Activated CD4-positive, alpha-beta T cell treated with anti-CD3 and anti-CD28 coated beads, Interleukin-2, amount 10 ng/mL, durations not matched to agents 7 days and 5 days (primary cell): ENCODE results near the gene SLC13A5. TPM values are rescaled to one million over a fixed set of nuclear protein-coding genes. Genes with fewer than 3 reads are reported as not detected.

Source experiments
- CTCF ChIA-PET: fragments of 350-600 bp; sonication (Branson Sonifier 250); formaldehyde crosslinking; loops from one replicate; lab custom pipeline; 2021; ENCODE audit warnings: antibody characterized with exemption; lab: Charles Lee
- POLR2A ChIA-PET: fragments of 350-600 bp; sonication (Branson Sonifier 250); formaldehyde crosslinking; loops from one replicate; lab custom pipeline; 2021; ENCODE audit warnings: antibody characterized with exemption; lab: Charles Lee
- DNase-seq: peaks from one replicate; pipeline ENCODE4 v3.0.0-alpha.2; 2020
- H3K27ac Mint-ChIP-seq: one replicate; pipeline ENCODE4 v1.8.0; 2021; ENCODE audit warnings: mild to moderate bottlenecking, moderate library complexity, mixed read lengths
- H3K27me3 Mint-ChIP-seq: one replicate; pipeline ENCODE4 v1.8.0; 2021; ENCODE audit warnings: mixed read lengths
- H3K36me3 Mint-ChIP-seq: one replicate; pipeline ENCODE4 v1.8.0; 2021; ENCODE audit warnings: low read depth, mixed read lengths
- H3K4me1 Mint-ChIP-seq: one replicate; pipeline ENCODE4 v1.8.0; 2021; ENCODE audit warnings: mixed read lengths
- H3K4me3 Mint-ChIP-seq: one replicate; pipeline ENCODE4 v1.8.0; 2021; ENCODE audit warnings: mild to moderate bottlenecking, moderate library complexity, mixed read lengths
- H3K9me3 Mint-ChIP-seq: one replicate; pipeline ENCODE4 v1.8.0; 2021; ENCODE audit warnings: mixed read lengths
- total RNA-seq, 2 experiments: library from RNA; stranded (reverse); gene quantifications; one replicate each; pipeline ENCODE4 v1.2.3, GENCODE V29; 2021

SLC13A5 gene
- total RNA-seq, 2 experiments from 2014 or later, result not detected

GRCh38 chr17:6651919-6652452, 61.2 kb downstream of the SLC13A5 start:
- Mint-ChIP-seq H3K36me3 (peaks cover 28% of the 10 kb centered on the region), H3K27me3 (peaks cover 3% of the 10 kb centered on the region), H3K27ac (peak overlapping the region; percentile 67), H3K4me3 (peak overlapping the region; percentile 61), H3K4me1 (peaks cover 62% of the 10 kb centered on the region), H3K9me3 (no peaks in the 10 kb centered on the region)
- CTCF ChIA-PET, result interaction anchor here (1.3 kb wide), 1 partner anchor 14 kb away, joined by 4 read pairs; no protein-coding TSS in a partner anchor
- DNase-seq, result peak; percentile 40
- POLR2A ChIA-PET, result interaction anchor here (1.0 kb wide), 1 partner anchor 10 kb away, joined by 6 read pairs; no protein-coding TSS in a partner anchor

GRCh38 chr17:6651354-6651918, 61.7 kb downstream of the SLC13A5 start, which contains the start of the genes C17orf100 and MED31:
Gene C17orf100 (plus strand): TSS chr17:6651762. CDS start chr17:6651914, 152 bp downstream.
Gene MED31 (minus strand): TSS chr17:6651605. CDS start chr17:6651528, 77 bp downstream.
- peaks cover 3% of the 10 kb centered on the region for H3K27me3 Mint-ChIP-seq
- peaks cover 63% of the 10 kb centered on the region for H3K4me1 Mint-ChIP-seq
- ChIA-PET CTCF (interaction anchor here (0.6 to 1.3 kb wide), 3 partner anchors 12 to 181 kb away, joined by 3 to 4 read pairs (median 4); a partner anchor contains a TSS), POLR2A (interaction anchor here (1.0 kb wide), 1 partner anchor 9 kb away, joined by 6 read pairs; no protein-coding TSS in a partner anchor)
- H3K27ac Mint-ChIP-seq, result peak within 1 kb of the TSS; percentile 98
- peak within 1 kb of the TSS; percentile 91 for H3K4me3 Mint-ChIP-seq
- DNase-seq, result peak; percentile 96
- H3K9me3 Mint-ChIP-seq, result no peaks in the 10 kb centered on the region
- H3K36me3 Mint-ChIP-seq, result peaks cover 29% of the 10 kb centered on the region

- Mint-ChIP-seq H3K4me3 (no peak overlapping the region), H3K27me3 (no peaks in the 10 kb centered on the region), H3K27ac (no peak overlapping the region), H3K9me3 (no peaks in the 10 kb centered on the region), H3K36me3 (peaks cover 38% of the 10 kb centered on the region), H3K4me1 (peaks cover 67% of the 10 kb centered on the region)
- peak; percentile 25 for DNase-seq
- ChIA-PET POLR2A (no interaction called here), CTCF (interaction anchor here (0.6 to 0.9 kb wide), 2 partner anchors 11 to 173 kb away, joined by 3 to 4 read pairs; no protein-coding TSS in a partner anchor)
Observed at GRCh38 chr17:6648181-6648580, 65.0 kb downstream of the SLC13A5 start.

GRCh38 chr17:6643451-6644125, 69.6 kb downstream of the SLC13A5 start:
- Mint-ChIP-seq H3K4me1 (peaks cover 68% of the 10 kb centered on the region), H3K27ac (no peak overlapping the region), H3K4me3 (no peak overlapping the region), H3K27me3 (no peaks in the 10 kb centered on the region), H3K36me3 (peaks cover 44% of the 10 kb centered on the region), H3K9me3 (no peaks in the 10 kb centered on the region)
- POLR2A ChIA-PET, result no interaction called here
- CTCF ChIA-PET, result interaction anchor here (1.1 kb wide), 1 partner anchor 26 kb away, joined by 3 read pairs; no protein-coding TSS in a partner anchor
- DNase-seq, result no peak

GRCh38 chr17:6642592-6642991, 70.6 kb downstream of the SLC13A5 start:
- Mint-ChIP-seq H3K4me3 (peak overlapping the region; percentile 28), H3K9me3 (no peaks in the 10 kb centered on the region), H3K27me3 (no peaks in the 10 kb centered on the region), H3K36me3 (peaks cover 38% of the 10 kb centered on the region), H3K27ac (no peak overlapping the region), H3K4me1 (peaks cover 67% of the 10 kb centered on the region)
- ChIA-PET CTCF (interaction anchor here (1.1 kb wide), 1 partner anchor 503 kb away, joined by 4 read pairs; no protein-coding TSS in a partner anchor), POLR2A (interaction anchor here (2.0 kb wide), 1 partner anchor 9 kb away, joined by 6 read pairs; the partner anchor contains the start of genes C17orf100 and MED31)
- DNase-seq, result no peak

GRCh38 chr17:6641247-6641863, 71.8 kb downstream of the SLC13A5 start:
- CTCF ChIA-PET, result interaction anchor here (0.7 kb wide), 1 partner anchor 24 kb away, joined by 3 read pairs; no protein-coding TSS in a partner anchor
- DNase-seq, result peak; percentile 21
- no peaks in the 10 kb centered on the region for H3K27me3 Mint-ChIP-seq
- peaks cover 61% of the 10 kb centered on the region for H3K4me1 Mint-ChIP-seq
- H3K36me3 Mint-ChIP-seq, result peaks cover 34% of the 10 kb centered on the region
- H3K27ac Mint-ChIP-seq, result peak overlapping the region; percentile 96
- peak overlapping the region; percentile 94 for H3K4me3 Mint-ChIP-seq
- POLR2A ChIA-PET, result interaction anchor here (2.0 kb wide), 1 partner anchor 10 kb away, joined by 6 read pairs; the partner anchor contains the start of genes C17orf100 and MED31
- H3K9me3 Mint-ChIP-seq, result no peaks in the 10 kb centered on the region

GRCh38 chr17:6640536-6641246, 72.5 kb downstream of the SLC13A5 start, which contains the start of the genes KIAA0753 and TXNDC17:
Gene KIAA0753 (minus strand): TSS chr17:6640711. CDS start chr17:6635103, 5,608 bp downstream.
Gene TXNDC17 (plus strand): TSS chr17:6641060. CDS start chr17:6641083, 23 bp downstream.
- CTCF ChIA-PET, result no interaction called here
- H3K9me3 Mint-ChIP-seq, result no peaks in the 10 kb centered on the region
- peak within 1 kb of the TSS; percentile 96 for H3K27ac Mint-ChIP-seq
- H3K4me3 Mint-ChIP-seq, result peak within 1 kb of the TSS; percentile 94
- H3K36me3 Mint-ChIP-seq, result peaks cover 34% of the 10 kb centered on the region
- H3K4me1 Mint-ChIP-seq, result peaks cover 57% of the 10 kb centered on the region
- peak; percentile 93 for DNase-seq
- H3K27me3 Mint-ChIP-seq, result no peaks in the 10 kb centered on the region
- POLR2A ChIA-PET, result no interaction called here

- Mint-ChIP-seq H3K27ac (peak overlapping the region; percentile 96), H3K4me1 (peaks cover 55% of the 10 kb centered on the region), H3K9me3 (no peaks in the 10 kb centered on the region), H3K4me3 (peak overlapping the region; percentile 94), H3K36me3 (peaks cover 33% of the 10 kb centered on the region), H3K27me3 (no peaks in the 10 kb centered on the region)
- CTCF ChIA-PET, result interaction anchor here (1.1 to 1.3 kb wide), 2 partner anchors 11 to 17 kb away, joined by 3 to 4 read pairs; partner anchors contain the start of gene MED31
- POLR2A ChIA-PET, result no interaction called here
- DNase-seq, result peak; percentile 42
Observed at GRCh38 chr17:6639586-6640535, 73.3 kb downstream of the SLC13A5 start.

GRCh38 chr17:6639014-6639585, 74.1 kb downstream of the SLC13A5 start:
- Mint-ChIP-seq H3K27ac (peak overlapping the region; percentile 96), H3K27me3 (no peaks in the 10 kb centered on the region), H3K36me3 (peaks cover 30% of the 10 kb centered on the region), H3K4me3 (peak overlapping the region; percentile 94), H3K4me1 (peaks cover 49% of the 10 kb centered on the region), H3K9me3 (no peaks in the 10 kb centered on the region)
- ChIA-PET POLR2A (no interaction called here), CTCF (interaction anchor here (1.1 to 1.3 kb wide), 2 partner anchors 12 to 17 kb away, joined by 3 to 4 read pairs; partner anchors contain the start of gene MED31)
- peak; percentile 15 for DNase-seq

- no peak for DNase-seq
- Mint-ChIP-seq H3K36me3 (peaks cover 28% of the 10 kb centered on the region), H3K9me3 (no peaks in the 10 kb centered on the region), H3K27ac (no peak overlapping the region), H3K4me3 (peak overlapping the region; percentile 94), H3K27me3 (no peaks in the 10 kb centered on the region), H3K4me1 (peaks cover 43% of the 10 kb centered on the region)
- POLR2A ChIA-PET, result no interaction called here
- CTCF ChIA-PET, result no interaction called here
Observed at GRCh38 chr17:6638046-6638908, 74.9 kb downstream of the SLC13A5 start.
